H1 (cell line): ENCODE measurements around the gene BMAL2. TPM values are rescaled to one million over a fixed set of nuclear protein-coding genes. Genes with fewer than 3 reads are reported as not detected.

Experiments used
- CTCF ChIA-PET: fragments of 300-600 bp; sonication (Branson Sonifier 250); formaldehyde crosslinking; loops from one replicate; lab custom pipeline; 2021; ENCODE audit not compliant: partially characterized antibody; lab: Charles Lee
- POLR2A ChIA-PET: fragments of 300-600 bp; sonication (Branson Sonifier 250); formaldehyde crosslinking; loops from one replicate; lab custom pipeline; 2021; ENCODE audit warnings: inconsistent platforms; ENCODE audit not compliant: partially characterized antibody; lab: Charles Lee
- DNase-seq, 2 experiments: peaks; one replicate each; pipeline versions ENCODE4 v3.0.0 to v3.0.0-alpha.2; 2010 to 2022; ENCODE audit warnings: low spot score in 2 of 2, low read depth in 1 of 2, mixed read lengths in 1 of 2
- FAIRE-seq: peaks from 2 replicates; lab custom pipeline; 2011; peaks lifted over from hg19 to GRCh38; lab: Jason Lieb, UNC
- H2AFZ ChIP-seq: 2 replicates; pipeline ENCODE4 v1.8.1; 2012; ENCODE audit warnings: low read length, inconsistent platforms
- H2AK5ac ChIP-seq: 2 replicates; pipeline ENCODE4 v1.6.1; 2013; ENCODE audit warnings: low read depth, low read length
- H2BK120ac ChIP-seq: replicated peaks from 2 replicates; pipeline ENCODE3; 2013; ENCODE audit warnings: low read depth, low read length, inconsistent platforms
- H2BK12ac ChIP-seq: 2 replicates; pipeline ENCODE4 v1.6.1; 2013; ENCODE audit warnings: low read depth, low read length
- H2BK15ac ChIP-seq: 2 replicates; pipeline ENCODE4 v1.6.1; 2013; ENCODE audit warnings: low read length
- H2BK20ac ChIP-seq: 2 replicates; pipeline ENCODE4 v1.6.1; 2013; ENCODE audit warnings: low read length
- H2BK5ac ChIP-seq: 2 replicates; pipeline ENCODE4 v1.6.1; 2013; ENCODE audit warnings: low read depth, low read length
- H3K14ac ChIP-seq: 2 replicates; pipeline ENCODE4 v1.6.1; 2013; ENCODE audit warnings: inconsistent platforms; ENCODE audit not compliant: insufficient read length
- H3K18ac ChIP-seq: 2 replicates; pipeline ENCODE4 v1.6.1; 2013; ENCODE audit warnings: low read length; ENCODE audit errors: extremely low read depth
- H3K23ac ChIP-seq: 2 replicates; pipeline ENCODE4 v1.6.1; 2013; ENCODE audit warnings: inconsistent platforms; ENCODE audit not compliant: insufficient read length
- H3K23me2 ChIP-seq: 2 replicates; pipeline ENCODE4 v1.6.1; 2013; ENCODE audit warnings: low read depth, low read length
- H3K27ac ChIP-seq: 2 replicates; pipeline ENCODE4 v1.6.1; 2011; ENCODE audit warnings: low read depth, low read length, inconsistent platforms
- H3K27me3 ChIP-seq, 4 experiments: replicated peaks in 1 of 4; 1 replicate in 1 of 4; 2 replicates in 3 of 4; pipeline versions ENCODE4 v1.6.1 to v1.8.1; 2011 to 2013; ENCODE audit warnings: low read length in 3 of 4, mild to moderate bottlenecking in 3 of 4, inconsistent platforms in 2 of 4, mixed read lengths in 2 of 4, moderate library complexity in 1 of 4; ENCODE audit not compliant: control insufficient read depth in 3 of 4, insufficient read depth in 3 of 4; ENCODE audit errors: extremely low read depth in 1 of 4
- H3K36me3 ChIP-seq, 4 experiments: 2 replicates each; pipeline versions ENCODE4 v1.6.1 to v1.8.1; 2011 to 2013; ENCODE audit warnings: mild to moderate bottlenecking in 4 of 4, low read length in 3 of 4, moderate library complexity in 2 of 4, control low read depth in 1 of 4, inconsistent platforms in 1 of 4; ENCODE audit not compliant: insufficient read depth in 4 of 4, control insufficient read depth in 2 of 4
- H3K4ac ChIP-seq: replicated peaks from 2 replicates; pipeline ENCODE3; 2013; ENCODE audit warnings: low read length, low read depth, mixed read lengths, inconsistent platforms; ENCODE audit not compliant: insufficient read length
- H3K4me1 ChIP-seq, 4 experiments: replicated peaks in 1 of 4; 1 replicate in 1 of 4; 2 replicates in 3 of 4; pipeline versions ENCODE4 v1.6.1 to v1.8.1; 2011 to 2013; ENCODE audit warnings: low read length in 3 of 4, inconsistent platforms in 2 of 4, mixed read lengths in 1 of 4; ENCODE audit not compliant: insufficient read depth in 4 of 4, control insufficient read depth in 3 of 4
- H3K4me2 ChIP-seq, 2 experiments: 2 replicates each; pipeline versions ENCODE4 v1.6.1 to v1.8.1; 2011 to 2013; ENCODE audit warnings: low read depth in 2 of 2, low read length in 2 of 2, control low read depth in 1 of 2, inconsistent platforms in 1 of 2, mild to moderate bottlenecking in 1 of 2; ENCODE audit not compliant: insufficient read depth in 1 of 2
- H3K4me3 ChIP-seq, 4 experiments: fragments of 200-600, 300-600 bp in 1 of 4; sonication (generic), shearing (Covaris generic), sonication (Bioruptor Twin) in 1 of 4; 2 replicates each; pipeline versions ENCODE4 v1.5.1 to v1.8.1; 2011 to 2016; ENCODE audit warnings: low read length in 4 of 4, low read depth in 3 of 4, control low read depth in 2 of 4, inconsistent platforms in 2 of 4, mild to moderate bottlenecking in 2 of 4, mixed read lengths in 1 of 4, moderate library complexity in 1 of 4; ENCODE audit not compliant: insufficient read depth in 2 of 4; ENCODE audit errors: extremely low read depth in 1 of 4
- H3K56ac ChIP-seq: replicated peaks from 2 replicates; pipeline ENCODE3; 2013; ENCODE audit warnings: low read depth, mild to moderate bottlenecking, mixed read lengths, low read length, inconsistent platforms; ENCODE audit not compliant: insufficient read length
- H3K79me1 ChIP-seq: 2 replicates; pipeline ENCODE4 v1.6.1; 2013; ENCODE audit warnings: low read depth, low read length, control low read depth
- H3K79me2 ChIP-seq, 2 experiments: 2 replicates each; pipeline versions ENCODE4 v1.6.1 to v1.8.1; 2012 to 2013; ENCODE audit warnings: low read length in 2 of 2, mild to moderate bottlenecking in 2 of 2, inconsistent platforms in 1 of 2; ENCODE audit not compliant: insufficient read depth in 2 of 2, control insufficient read depth in 1 of 2
- H3K9ac ChIP-seq, 4 experiments: replicated peaks in 1 of 4; 1 replicate in 1 of 4; 2 replicates in 3 of 4; pipeline versions ENCODE4 v1.6.1 to v1.8.1; 2011 to 2013; ENCODE audit warnings: low read depth in 3 of 4, low read length in 3 of 4, control low read depth in 2 of 4, mild to moderate bottlenecking in 2 of 4, moderate library complexity in 2 of 4, inconsistent platforms in 1 of 4; ENCODE audit errors: extremely low read depth in 1 of 4
- H3K9me3 ChIP-seq, 2 experiments: 2 replicates each; pipeline versions ENCODE4 v1.6.1 to v1.8.1; 2012 to 2013; ENCODE audit warnings: mild to moderate bottlenecking in 2 of 2, moderate library complexity in 2 of 2, control low read depth in 1 of 2, inconsistent platforms in 1 of 2, low read depth in 1 of 2, low read length in 1 of 2, mixed read lengths in 1 of 2; ENCODE audit not compliant: insufficient read depth in 2 of 2
- H4K20me1 ChIP-seq, 2 experiments: replicated peaks in 1 of 2; 2 replicates each; pipeline versions ENCODE3 to v1.8.1; 2011 to 2013; ENCODE audit warnings: inconsistent platforms in 2 of 2, low read length in 2 of 2, mild to moderate bottlenecking in 1 of 2; ENCODE audit not compliant: insufficient read depth in 2 of 2, control insufficient read depth in 1 of 2
- H4K5ac ChIP-seq: 2 replicates; pipeline ENCODE4 v1.6.1; 2013; ENCODE audit warnings: low read length, low read depth, mixed read lengths, inconsistent platforms; ENCODE audit not compliant: insufficient read length
- H4K8ac ChIP-seq: 2 replicates; pipeline ENCODE4 v1.8.0; 2013; ENCODE audit warnings: mild to moderate bottlenecking, moderate library complexity, low read length, inconsistent platforms; ENCODE audit not compliant: insufficient read depth; ENCODE audit errors: extremely low read depth
- H4K91ac ChIP-seq: replicated peaks from 2 replicates; pipeline ENCODE3; 2013; ENCODE audit warnings: low read length, mixed read lengths, inconsistent platforms; ENCODE audit not compliant: insufficient read length
- BCL11A ChIP-seq, 2 experiments: IDR thresholded peaks; one replicate each; pipeline ENCODE4 v1.6.1; 2011; ENCODE audit warnings: low read depth in 2 of 2, low read length in 2 of 2, mild to moderate bottlenecking in 2 of 2
- CBX5 ChIP-seq: fragments of 300-800, 300-1000 bp; sonication (generic); IDR thresholded peaks from 2 replicates; pipeline ENCODE4 v1.7.1; 2016; ENCODE audit warnings: antibody characterized with exemption, low read length, low read depth
- SIX5 ChIP-seq: IDR thresholded peaks from 2 replicates; pipeline ENCODE4 v1.6.1; 2011; ENCODE audit warnings: mild to moderate bottlenecking, low read depth, low read length
- TBP ChIP-seq: IDR thresholded peaks from 2 replicates; pipeline ENCODE4 v1.6.1; 2011; ENCODE audit warnings: low read depth, low read length, improper control_type of control experiment
- WGBS, 2 experiments: shearing (Covaris generic) in 1 of 2; methylation state at CpG; one replicate each; pipeline versions ENCODE4 v1.1.6 to v1.1.7; 2013 to 2015; ENCODE audit warnings: low lambda C conversion rate in 2 of 2, mixed read lengths in 2 of 2, inconsistent platforms in 1 of 2, low coverage in 1 of 2, missing lambda C conversion rate in 1 of 2; ENCODE audit not compliant: insufficient replicate concordance in 2 of 2, insufficient coverage in 1 of 2, insufficient read length in 1 of 2; ENCODE audit errors: extremely low coverage in 1 of 2, missing lambda C conversion rate in 1 of 2; 5-methylcytosine and 5-hydroxymethylcytosine counted together
- polyA plus RNA-seq, 7 experiments: library from polyadenylated mRNA; depleted of rRNA in 3 of 7; stranded (reverse) in 5 of 7; unstranded in 2 of 7; fragments of >200 nt in 5 of 7; fragments of 200-250 nt in 2 of 7; gene quantifications; 1 replicate in 5 of 7; 2 replicates in 1 of 7; 4 replicates in 1 of 7; pipeline versions ENCODE4 v1.2.1 to v1.2.3, GENCODE V29; 2011 to 2013; ENCODE audit warnings: missing spikeins in 2 of 7, mixed read lengths in 2 of 7
- total RNA-seq: library from RNA; stranded (reverse); fragmentation: NEBNext Ultra II Directional; extraction: Animal tissue kit (Norgen Biotek cat#: 25700); gene quantifications from 2 replicates; pipeline ENCODE4 v1.2.1, GENCODE V29; 2021

Gene BMAL2
- total and polyA plus RNA-seq, 2 of the 8 experiments (the other 6 are each of a cell fraction or from before 2014, with no cell fraction given): 3.2 to 20.6 TPM

- Histone ChIP-seq H4K5ac (no peak overlapping the region), H3K23ac (no peak overlapping the region), H3K18ac (no peak overlapping the region), H2AFZ (no peak overlapping the region), H3K4me2 (no peak overlapping the region), H4K91ac (no peak overlapping the region), H3K4me1 (peaks cover 3 to 10% (median 9%) of the 10 kb centered on the region in 4 experiments; a peak in 4 of 7 replicates), H3K9me3 (no peaks in the 10 kb centered on the region), H4K20me1 (peaks cover 2 to 11% of the 10 kb centered on the region in 2 experiments), H3K9ac (peak overlapping the region in 1 of 4 experiments; percentile 34; a peak in 1 of 7 replicates), H3K56ac (no peak overlapping the region), H2BK120ac (no peak overlapping the region), H3K4ac (no peak overlapping the region), H2BK5ac (no peak overlapping the region), H2BK12ac (no peak overlapping the region), H2AK5ac (no peak overlapping the region), H2BK20ac (no peak overlapping the region), H3K14ac (no peak overlapping the region), H2BK15ac (no peak overlapping the region), H3K79me2 (peaks cover 0 to 75% of the 10 kb centered on the region in 2 experiments; a peak in 2 of 4 replicates), H4K8ac (no peak overlapping the region), H3K79me1 (peaks cover 6% of the 10 kb centered on the region), H3K27ac (no peak overlapping the region), H3K27me3 (no peaks in the 10 kb centered on the region), H3K36me3 (no peaks in the 10 kb centered on the region), H3K23me2 (no peaks in the 10 kb centered on the region), H3K4me3 (no peak overlapping the region)
- 81% methylated on average over 5 of the region's 5 CpGs; no CpG with 5 or more reads in 1 of the 2 experiments for WGBS, 2 experiments
- DNase-seq (no peak), FAIRE-seq (no peak)
- CTCF ChIA-PET: interaction anchor here (0.5 to 1.0 kb wide), 2 partner anchors 40 to 1995 kb away, joined by 3 to 4 read pairs; no protein-coding TSS in a partner anchor
- POLR2A ChIA-PET: no interaction called here
- TF ChIP-seq CBX5: no peak
- TF ChIP-seq BCL11A (IDR thresholded peaks at IDR 0.05; ENCODE audit: low read depth in 2 of 2, low read length in 2 of 2): no peak
- no peak for TF ChIP-seq TBP
- TF ChIP-seq SIX5: no peak
These were observed 10.8 kb downstream of the BMAL2 start for GRCh38 chr12:27343255-27344000.
